AG08395 (cell line): Measurements from ENCODE around the gene KRT81.
"Not testable (repeated sequence)": the region's sequence is repeated elsewhere in the genome, so short reads cannot be mapped to it uniquely, and the experiment has no call there.

ENCODE experiments used
- DNase-seq: peaks from one replicate; pipeline ENCODE4 v3.0.0; 2012; ENCODE audit warnings: mixed read lengths, low spot score

KRT81 gene

DNA sequence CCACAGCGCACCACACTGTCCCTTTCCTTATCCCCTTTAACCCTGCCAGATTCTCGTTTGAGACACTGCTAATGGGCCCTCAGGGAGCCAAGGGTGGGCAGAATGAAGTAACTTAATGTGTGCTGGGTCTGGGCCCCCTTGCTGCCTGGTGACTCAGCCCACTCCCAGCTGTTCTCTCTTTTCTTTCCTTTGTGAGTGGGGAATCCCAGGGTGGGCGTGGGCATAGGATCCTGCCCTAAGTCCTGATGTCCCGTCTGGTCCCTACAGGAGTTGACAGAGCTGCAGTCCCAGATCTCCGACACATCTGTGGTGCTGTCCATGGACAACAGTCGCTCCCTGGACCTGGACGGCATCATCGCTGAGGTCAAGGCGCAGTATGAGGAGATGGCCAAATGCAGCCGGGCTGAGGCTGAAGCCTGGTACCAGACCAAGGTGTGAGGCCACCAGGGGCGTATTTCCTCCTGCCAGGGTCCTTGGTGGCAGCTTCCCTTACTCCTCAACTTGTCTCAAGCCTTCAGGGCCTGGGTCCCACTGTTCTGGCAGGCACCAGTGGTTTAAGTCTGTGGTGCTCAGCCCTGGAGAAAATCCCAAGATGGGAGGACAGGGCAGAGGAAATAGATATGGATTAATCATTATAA is 50.0 kb downstream of the KRT81 start:
- DNase-seq = no peak

DNA sequence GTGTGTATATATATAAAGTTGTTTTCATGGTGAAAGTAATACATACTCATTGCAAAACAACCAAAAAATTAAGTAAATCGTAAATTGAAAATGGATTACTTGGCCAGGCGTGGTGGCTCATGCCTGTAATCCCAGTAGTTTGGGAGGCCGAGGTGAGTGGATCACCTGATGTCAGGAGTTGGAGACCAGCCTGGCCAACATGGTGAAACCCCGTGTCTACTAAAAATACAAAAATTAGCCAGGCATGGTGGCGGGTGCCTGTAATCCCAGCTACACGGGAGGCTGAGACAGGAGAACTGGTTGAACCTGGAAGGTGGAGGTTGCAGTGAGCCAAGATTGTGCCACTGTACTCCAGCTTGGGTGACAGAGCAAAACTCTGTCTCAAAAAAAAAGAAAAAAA is 51.1 kb downstream of the KRT81 start:
- not testable (repeated sequence) for DNase-seq

DNA sequence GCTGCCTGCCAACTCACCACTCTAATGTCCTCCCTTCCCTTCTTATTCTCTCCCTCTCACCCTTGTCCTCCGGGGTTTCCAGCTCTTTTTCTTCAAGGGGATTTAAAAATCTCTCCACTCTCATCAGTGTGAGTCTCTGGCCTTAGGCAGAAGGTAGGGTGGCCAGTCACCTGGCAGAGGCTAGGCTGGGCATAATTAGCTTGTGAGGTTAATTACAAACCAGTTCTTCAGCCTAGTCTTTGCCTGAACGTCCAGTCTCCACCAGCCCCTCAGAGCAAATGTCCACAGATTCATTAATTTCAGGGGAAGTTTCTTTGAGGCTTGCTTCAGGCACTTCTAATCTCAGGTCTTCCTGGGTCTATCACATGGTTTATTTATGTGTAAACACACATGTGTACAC is 51.6 kb downstream of the KRT81 start:
- no peak for DNase-seq

DNA sequence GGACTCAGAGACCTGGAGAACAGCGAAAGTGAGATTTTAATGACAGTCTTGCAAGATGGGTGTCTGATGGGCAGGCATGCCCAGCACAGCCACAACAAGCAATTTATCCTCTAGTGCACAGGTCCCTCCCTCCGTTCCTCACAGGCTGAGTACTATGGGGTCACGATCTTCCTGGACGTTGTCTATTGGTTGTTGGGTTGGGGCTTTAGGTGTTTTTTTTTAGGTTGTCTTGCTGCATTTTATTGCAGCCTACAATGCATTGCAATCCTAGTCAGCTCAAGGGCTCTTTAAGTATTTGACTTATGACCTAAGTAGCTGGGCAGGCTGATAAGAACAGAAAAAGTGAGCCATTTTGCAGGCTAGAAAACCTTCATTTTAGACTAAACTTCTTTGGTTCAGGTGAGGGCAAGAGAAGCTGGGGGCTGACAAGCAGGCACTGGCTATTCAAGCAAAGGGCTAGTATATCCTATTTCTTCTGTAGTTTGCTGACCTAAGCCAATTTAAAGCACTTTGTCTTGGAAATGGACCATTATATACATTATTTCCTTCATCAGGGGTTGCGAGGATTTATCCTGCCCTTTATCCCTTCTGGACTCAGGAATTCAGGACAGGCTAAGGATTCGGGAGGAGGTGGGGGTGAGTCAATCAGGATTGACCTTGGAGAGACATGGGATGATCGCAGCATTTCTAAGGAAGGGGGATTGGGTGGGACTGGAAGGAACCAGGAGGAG is 52.3 kb downstream of the KRT81 start:
- no peak for DNase-seq

DNA sequence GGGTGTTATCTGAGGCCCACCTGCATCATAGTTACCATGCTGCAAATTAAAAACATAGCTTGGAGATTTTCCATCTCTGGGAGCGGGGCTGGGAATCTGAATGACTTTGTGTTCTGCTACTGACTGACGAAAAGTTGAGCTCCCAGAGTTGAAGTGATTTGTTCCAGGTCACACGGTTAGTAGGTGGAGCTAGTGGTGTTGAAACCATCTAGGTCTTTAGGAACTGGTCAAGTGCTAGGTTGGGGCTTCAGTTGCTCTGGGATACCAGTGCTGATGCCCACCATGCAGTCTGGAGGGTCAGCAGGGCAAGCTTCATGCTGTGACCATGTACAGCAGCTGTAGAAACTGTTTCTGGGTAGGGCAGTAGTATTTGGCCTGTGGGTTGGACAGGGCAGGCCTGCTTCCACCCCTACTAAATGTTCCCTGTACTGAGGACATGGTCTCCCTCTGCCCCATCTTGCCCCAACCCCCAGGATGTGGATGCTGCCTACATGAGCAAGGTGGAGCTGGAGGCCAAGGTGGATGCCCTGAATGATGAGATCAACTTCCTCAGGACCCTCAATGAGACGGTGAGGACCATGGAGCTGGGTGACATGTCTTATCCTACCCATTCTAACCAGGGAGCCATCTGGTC is 53.0 kb downstream of the KRT81 start:
- DNase-seq = no peak

DNA sequence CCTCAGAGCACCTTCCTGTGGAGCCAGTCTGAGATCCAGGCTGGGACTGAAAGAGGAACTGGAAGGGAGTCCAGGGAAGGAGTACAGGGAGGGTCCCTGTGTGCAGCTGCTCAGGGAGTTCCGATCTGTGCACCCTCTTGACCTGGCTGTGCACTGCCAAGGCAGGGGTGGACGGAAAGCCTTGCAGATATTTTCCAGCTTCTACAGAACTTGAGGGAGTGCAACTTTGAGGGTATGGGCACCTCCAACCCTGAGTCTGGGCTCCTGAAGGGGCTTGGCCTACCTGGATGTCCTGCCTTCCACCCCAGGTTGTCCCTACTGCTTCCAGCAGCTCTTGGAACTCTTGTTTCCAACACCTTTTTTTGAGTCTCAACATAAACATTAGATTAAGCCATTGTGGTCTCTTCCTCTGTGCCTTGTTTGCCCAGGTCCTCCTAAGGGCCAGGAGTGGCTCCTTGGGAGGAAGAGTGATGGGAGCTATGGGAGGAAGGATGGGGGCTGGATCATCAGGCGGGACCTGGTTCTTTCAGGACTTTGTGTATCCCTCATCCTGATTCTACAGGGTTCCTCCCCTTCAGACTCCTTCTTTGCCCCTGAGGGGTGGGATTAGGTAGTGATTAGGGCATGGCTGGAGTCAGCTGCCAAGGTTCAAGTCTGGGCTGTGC is 54.8 kb downstream of the KRT81 start:
- no peak for DNase-seq
